Ectodermal cell (in vitro differentiated cells): ENCODE results near the gene RBM10. TPM values are rescaled to one million over a fixed set of nuclear protein-coding genes. Genes with fewer than 3 reads are reported as not detected.
"Not testable (repeated sequence)": the region's sequence is repeated elsewhere in the genome, so short reads cannot be mapped to it uniquely, and the experiment has no call there.

Experiments
- H3K27ac ChIP-seq: 2 replicates; pipeline ENCODE4 v1.7.0; 2013; ENCODE audit warnings: mild to moderate bottlenecking, low read depth, low read length; ENCODE audit not compliant: insufficient read depth, poor library complexity, severe bottlenecking
- H3K27me3 ChIP-seq: 2 replicates; pipeline ENCODE4 v1.7.0; 2013; ENCODE audit warnings: mild to moderate bottlenecking, low read length; ENCODE audit not compliant: insufficient read depth, control insufficient read depth, poor library complexity, severe bottlenecking
- H3K36me3 ChIP-seq: one replicate; pipeline ENCODE4 v1.7.0; 2013; ENCODE audit warnings: low read length; ENCODE audit not compliant: control insufficient read depth, insufficient read depth
- H3K4me1 ChIP-seq: one replicate; pipeline ENCODE4 v1.7.0; 2013; ENCODE audit warnings: low read length; ENCODE audit not compliant: control insufficient read depth, insufficient read depth
- H3K4me3 ChIP-seq: 2 replicates; pipeline ENCODE4 v1.7.0; 2013; ENCODE audit warnings: low read depth, low read length, control low read depth; ENCODE audit not compliant: insufficient read depth
- H3K9me3 ChIP-seq: 2 replicates; pipeline ENCODE4 v1.7.0; 2013; ENCODE audit warnings: mild to moderate bottlenecking, low read length, moderate library complexity; ENCODE audit not compliant: control insufficient read depth
- WGBS, 2 experiments: methylation state at CpG; one replicate each; pipeline ENCODE4 v1.1.7; 2013; ENCODE audit warnings: missing lambda C conversion rate in 2 of 2; 5-methylcytosine and 5-hydroxymethylcytosine counted together
- polyA plus RNA-seq, 4 experiments: library from polyadenylated mRNA; stranded (reverse); fragments of 50-300 nt; gene quantifications; one replicate each; pipeline ENCODE4 v1.2.3, GENCODE V29; 2013

Gene RBM10, protein sequence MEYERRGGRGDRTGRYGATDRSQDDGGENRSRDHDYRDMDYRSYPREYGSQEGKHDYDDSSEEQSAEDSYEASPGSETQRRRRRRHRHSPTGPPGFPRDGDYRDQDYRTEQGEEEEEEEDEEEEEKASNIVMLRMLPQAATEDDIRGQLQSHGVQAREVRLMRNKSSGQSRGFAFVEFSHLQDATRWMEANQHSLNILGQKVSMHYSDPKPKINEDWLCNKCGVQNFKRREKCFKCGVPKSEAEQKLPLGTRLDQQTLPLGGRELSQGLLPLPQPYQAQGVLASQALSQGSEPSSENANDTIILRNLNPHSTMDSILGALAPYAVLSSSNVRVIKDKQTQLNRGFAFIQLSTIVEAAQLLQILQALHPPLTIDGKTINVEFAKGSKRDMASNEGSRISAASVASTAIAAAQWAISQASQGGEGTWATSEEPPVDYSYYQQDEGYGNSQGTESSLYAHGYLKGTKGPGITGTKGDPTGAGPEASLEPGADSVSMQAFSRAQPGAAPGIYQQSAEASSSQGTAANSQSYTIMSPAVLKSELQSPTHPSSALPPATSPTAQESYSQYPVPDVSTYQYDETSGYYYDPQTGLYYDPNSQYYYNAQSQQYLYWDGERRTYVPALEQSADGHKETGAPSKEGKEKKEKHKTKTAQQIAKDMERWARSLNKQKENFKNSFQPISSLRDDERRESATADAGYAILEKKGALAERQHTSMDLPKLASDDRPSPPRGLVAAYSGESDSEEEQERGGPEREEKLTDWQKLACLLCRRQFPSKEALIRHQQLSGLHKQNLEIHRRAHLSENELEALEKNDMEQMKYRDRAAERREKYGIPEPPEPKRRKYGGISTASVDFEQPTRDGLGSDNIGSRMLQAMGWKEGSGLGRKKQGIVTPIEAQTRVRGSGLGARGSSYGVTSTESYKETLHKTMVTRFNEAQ
- 70.1 TPM for polyA plus RNA-seq (2013, experiment 1 of 4)
- 73.6 TPM for polyA plus RNA-seq (2013, experiment 2 of 4)
- 60.0 TPM for polyA plus RNA-seq (2013, experiment 3 of 4)
- 63.9 TPM for polyA plus RNA-seq (2013, experiment 4 of 4)

DNA sequence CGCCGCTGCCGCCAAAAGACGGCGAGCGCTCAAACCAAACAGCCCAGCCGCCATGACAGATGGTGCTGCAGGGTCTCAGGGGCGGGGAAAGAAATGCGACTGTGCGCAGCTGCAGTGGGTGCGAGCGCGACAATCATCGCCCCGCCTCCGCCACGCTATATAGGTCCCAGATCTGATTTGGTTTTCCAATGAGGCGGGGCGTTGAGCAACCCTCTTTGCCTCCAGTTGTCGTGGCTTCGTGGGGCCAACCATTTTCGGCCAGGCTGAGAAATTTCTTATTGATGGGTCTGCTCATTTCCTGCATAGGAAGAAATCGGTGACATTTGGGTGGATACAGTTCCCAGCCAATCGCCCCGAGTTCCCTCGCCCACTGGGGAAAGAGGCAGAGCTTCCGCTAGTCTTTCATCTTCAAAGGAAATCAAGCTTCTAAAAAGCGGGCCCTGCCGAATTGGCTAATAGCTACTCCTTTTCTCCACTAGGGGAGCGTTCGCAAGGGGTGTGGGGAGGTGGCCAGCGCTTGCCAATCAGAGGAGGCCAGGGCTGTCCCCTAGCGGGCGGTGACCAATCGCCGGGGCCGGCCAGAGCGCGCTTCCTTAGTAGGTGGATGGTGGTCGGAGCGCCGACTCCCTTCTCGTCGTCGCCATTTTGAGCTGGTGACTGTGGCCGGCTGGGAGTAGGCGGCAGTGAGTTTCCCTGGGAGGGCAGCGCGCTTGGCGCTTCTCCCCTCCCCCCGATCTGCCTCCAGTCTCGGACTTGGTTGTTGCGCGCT, at the start of gene RBM10, which contains the start of gene NDUFB11:
Gene RBM10, plus strand, starts transcription at position 596 of the 769 bp plus-strand sequence. CDS start 2,261 bp downstream, outside the sequence.
Gene NDUFB11, minus strand, starts transcription at position 77 of the 769 bp plus-strand sequence. Its CDS starts 23 bp downstream, at position 54.
- peaks cover 8% of the 10 kb centered on the region for H3K4me1 ChIP-seq
- H3K9me3 ChIP-seq, result no peaks in the 10 kb centered on the region
- H3K4me3 ChIP-seq, result peak within 1 kb of the TSS; percentile 64
- peaks cover 8% of the 10 kb centered on the region for H3K36me3 ChIP-seq
- H3K27me3 ChIP-seq, result no peaks in the 10 kb centered on the region
- peak within 1 kb of the TSS; percentile 82 for H3K27ac ChIP-seq
- 0 to 1% methylated on average over 53 to 54 of the region's 54 CpGs for WGBS, 2 experiments

DNA sequence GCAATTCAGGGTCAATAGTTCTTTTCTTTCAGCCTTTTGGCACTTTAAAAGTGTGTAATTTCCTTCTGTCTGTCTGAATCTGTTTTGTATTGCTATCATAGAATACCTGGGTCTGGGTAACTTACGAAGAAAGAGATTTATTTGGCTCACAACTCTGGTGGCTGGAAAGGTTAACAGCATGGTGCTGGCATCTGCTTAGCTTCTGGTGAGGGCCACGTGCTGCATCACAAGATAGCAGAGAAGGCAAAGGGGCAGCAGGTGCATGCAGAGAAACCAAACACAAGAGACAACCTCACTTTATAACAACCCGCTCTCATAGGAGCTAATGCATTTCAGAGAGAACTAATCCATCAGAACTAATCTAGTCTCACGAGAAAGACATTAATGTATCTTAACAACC, 48.0 kb upstream of the RBM10 start:
- 70 to 74% methylated on average over 4 of the region's 4 CpGs for WGBS, 2 experiments
- no peaks in the 10 kb centered on the region for H3K27me3 ChIP-seq

DNA sequence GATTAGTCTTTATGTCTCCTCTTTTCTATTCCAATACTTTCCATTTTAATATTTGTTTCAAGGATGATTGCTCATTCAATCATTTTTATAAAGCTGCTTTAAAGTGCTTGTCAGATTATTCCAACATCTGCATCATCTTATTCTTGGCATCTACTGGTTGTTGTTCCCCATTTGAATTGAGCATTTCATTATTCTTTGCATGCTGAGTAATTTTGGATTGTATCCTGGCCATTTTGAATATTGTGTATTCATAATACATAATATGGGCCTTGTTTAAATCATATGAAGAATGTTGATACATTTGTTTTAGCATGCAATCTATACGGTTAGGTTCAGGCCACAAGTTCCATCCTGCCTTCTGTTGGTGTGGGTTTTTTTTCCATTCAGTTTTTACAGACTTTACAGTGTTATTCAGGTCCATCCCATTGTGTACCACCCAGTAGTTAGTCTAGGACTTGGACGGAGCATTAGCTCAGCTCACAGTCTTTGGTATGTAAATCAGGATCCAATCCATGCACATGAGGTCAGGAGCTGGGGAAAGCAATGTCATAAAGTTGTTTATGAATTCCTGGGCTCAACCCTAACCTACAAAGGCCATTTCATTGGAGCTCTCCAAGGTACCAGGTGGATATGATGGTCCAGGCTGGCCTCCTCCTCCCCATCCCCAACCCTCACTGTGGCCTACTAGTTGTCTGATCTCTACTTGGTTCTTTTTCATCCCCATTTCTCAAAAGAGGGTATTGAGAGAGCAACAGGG, 46.5 kb upstream of the RBM10 start:
- WGBS, 2 experiments, result 92 to 100% methylated on average over 2 of the region's 2 CpGs
- Histone ChIP-seq H3K9me3 (no peaks in the 10 kb centered on the region), H3K4me3 (no peak overlapping the region), H3K27ac (no peak overlapping the region), H3K4me1 (no peaks in the 10 kb centered on the region), H3K27me3 (no peaks in the 10 kb centered on the region), H3K36me3 (no peaks in the 10 kb centered on the region)

More for the DNA sequence above, 48.0 kb upstream of the RBM10 start:
- H3K27ac ChIP-seq, result no peak overlapping the region
- H3K36me3 ChIP-seq, result no peaks in the 10 kb centered on the region
- H3K4me3 ChIP-seq, result no peak overlapping the region
- H3K9me3 ChIP-seq, result no peaks in the 10 kb centered on the region
- no peaks in the 10 kb centered on the region for H3K4me1 ChIP-seq

DNA sequence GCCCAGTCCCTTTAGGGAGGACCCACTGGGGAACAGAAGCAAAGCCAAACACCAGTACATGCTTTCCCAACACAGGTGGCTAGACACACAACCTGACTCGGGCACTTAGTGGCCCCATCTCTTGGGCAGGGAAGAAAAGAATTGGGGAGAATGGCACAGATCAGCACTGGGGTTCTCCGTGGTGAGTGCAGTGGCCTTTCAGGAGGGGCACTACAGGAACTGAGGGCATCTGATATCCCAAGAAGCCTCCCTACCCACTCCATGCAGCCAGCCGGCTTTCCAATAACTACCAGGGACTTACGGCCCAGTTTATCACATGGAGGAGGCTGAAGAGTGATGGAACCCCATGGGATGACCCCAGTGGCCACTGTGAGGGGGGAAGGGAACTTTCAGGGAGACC, 43.8 kb upstream of the RBM10 start:
- H3K9me3 ChIP-seq, result no peaks in the 10 kb centered on the region
- no peaks in the 10 kb centered on the region for H3K27me3 ChIP-seq
- H3K4me3 ChIP-seq, result no peak overlapping the region
- no peaks in the 10 kb centered on the region for H3K4me1 ChIP-seq
- H3K36me3 ChIP-seq, result no peaks in the 10 kb centered on the region
- H3K27ac ChIP-seq, result no peak overlapping the region
- WGBS, 2 experiments, result 91 to 97% methylated on average over 3 to 4 of the region's 4 CpGs

DNA sequence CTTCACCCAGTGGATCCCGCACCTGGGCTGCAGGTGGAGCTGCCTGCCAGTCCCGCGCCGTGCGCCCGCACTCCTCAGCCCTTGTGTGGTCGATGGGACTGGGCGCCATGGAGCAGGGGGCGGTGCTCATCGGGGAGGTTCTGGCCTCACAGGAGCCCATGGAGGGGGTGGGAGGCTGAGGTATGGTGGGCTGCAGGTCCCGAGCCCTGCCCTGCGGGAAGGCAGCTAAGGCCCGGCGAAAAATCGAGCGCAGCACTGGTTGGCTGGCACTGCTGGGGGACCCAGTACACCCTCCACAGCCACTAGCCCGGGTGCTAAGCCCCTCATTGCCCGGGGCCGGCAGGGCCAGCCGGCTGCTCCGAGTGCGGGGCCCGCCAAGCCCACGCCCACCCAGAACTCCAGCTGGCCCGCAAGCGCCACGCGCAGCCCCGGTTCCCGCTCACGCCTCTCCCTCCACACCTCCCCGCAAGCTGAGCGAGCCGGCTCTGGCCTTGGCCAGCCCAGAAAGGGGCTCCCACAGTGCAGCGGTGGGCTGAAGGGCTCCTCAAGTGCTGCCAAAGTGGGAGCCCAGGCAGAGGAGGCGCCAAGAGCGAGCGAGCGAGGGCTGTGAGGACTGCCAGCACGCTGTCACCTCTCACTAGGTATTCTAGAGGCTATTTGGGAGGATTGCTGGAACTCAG, 33.9 kb upstream of the RBM10 start:
- H3K27ac ChIP-seq, H3K4me3 ChIP-seq, H3K27me3 ChIP-seq, H3K9me3 ChIP-seq, H3K4me1 ChIP-seq, H3K36me3 ChIP-seq: not testable (repeated sequence)
- 96 to 97% methylated on average over 34 to 40 of the region's 40 CpGs for WGBS, 2 experiments

DNA sequence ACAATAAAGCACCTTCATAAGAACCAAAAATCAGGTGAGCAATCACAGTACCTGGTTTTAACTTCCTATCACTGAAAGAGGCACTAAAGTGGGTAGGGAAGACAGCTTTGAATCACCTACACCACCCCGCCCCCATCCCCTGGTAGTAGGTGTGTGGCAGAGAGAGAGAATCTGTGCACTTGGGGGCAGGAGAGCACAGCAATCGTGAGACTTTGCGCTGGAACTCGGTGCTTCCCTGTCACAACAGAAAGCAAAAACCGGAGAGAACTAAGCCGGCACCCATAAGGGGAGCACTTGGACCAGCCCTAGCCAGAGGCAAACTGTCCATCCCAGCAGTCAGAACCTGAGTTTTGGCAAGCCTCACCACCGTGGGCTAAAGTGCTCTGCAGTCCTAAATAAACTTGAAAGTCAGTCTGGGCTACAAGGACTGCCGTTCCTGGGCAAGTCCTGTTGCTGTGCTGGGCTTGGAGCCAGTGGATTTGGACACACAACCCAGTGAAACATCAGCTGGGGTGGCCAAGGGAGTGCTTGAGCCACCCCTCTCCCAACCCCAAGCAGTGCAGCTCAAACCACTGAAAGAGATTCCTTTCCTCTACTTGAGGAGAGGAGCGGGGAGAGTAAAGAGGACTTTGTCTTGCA, 32.6 kb upstream of the RBM10 start:
- Histone ChIP-seq H3K9me3 (no peaks in the 10 kb centered on the region), H3K4me3 (no peak overlapping the region), H3K36me3 (no peaks in the 10 kb centered on the region), H3K4me1 (no peaks in the 10 kb centered on the region), H3K27me3 (no peaks in the 10 kb centered on the region), H3K27ac (no peak overlapping the region)
- WGBS, 2 experiments, result 63 to 65% methylated on average over 9 of the region's 9 CpGs

DNA sequence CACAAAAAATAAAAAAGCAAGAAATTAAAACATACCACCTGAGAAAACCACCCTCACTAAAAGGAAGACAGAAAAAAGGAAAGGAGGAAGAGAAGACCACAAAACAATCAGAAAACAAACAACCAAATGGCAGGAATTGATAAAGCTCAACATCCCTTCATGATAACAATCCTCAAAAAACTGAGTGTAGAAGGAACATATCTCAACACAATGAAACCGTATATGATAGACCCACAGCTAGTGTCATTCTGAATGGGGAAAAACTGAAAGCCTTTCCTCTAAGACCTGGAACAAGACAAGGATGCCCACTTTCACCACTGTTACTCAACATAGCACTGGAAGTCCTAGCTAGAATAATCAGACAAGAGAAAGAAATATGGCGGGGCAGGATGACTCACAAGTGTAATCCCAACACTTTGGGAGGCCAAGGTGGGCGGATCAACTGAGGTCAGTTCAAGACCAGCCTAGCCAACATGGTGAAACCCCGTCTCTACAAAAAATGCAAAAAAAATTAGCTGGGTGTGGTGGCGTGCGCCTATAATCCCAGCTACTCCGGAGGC, 28.4 kb upstream of the RBM10 start:
- not testable (repeated sequence) for H3K27ac ChIP-seq, H3K9me3 ChIP-seq, H3K36me3 ChIP-seq, H3K27me3 ChIP-seq, H3K4me1 ChIP-seq, H3K4me3 ChIP-seq
- 92 to 95% methylated on average over 7 of the region's 7 CpGs for WGBS, 2 experiments

DNA sequence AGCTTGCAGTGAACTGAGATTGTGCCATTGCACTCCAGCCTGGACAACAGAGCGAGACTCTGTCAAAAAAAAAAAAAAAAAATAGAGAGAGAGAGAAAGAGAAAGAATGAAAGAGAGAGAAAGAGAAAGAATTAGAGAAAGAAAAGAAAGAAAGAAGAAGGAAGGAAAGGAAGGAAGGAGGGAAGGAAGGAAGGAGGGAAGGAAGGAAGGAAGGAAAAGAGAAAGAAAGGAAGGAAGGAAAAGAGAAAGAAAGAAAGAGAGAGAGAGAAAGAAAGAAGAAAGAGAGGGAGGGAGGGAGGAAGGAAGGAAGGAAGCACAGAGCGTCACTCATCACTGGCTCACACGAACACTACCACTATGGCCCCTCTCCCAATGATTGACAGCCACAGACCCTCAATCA, 20.6 kb upstream of the RBM10 start:
- not testable (repeated sequence) for H3K4me3 ChIP-seq
- WGBS, 2 experiments, result 88 to 92% methylated on average over 2 to 3 of the region's 3 CpGs

More for the DNA sequence above, 20.6 kb upstream of the RBM10 start:
- H3K27me3 ChIP-seq, H3K36me3 ChIP-seq, H3K27ac ChIP-seq, H3K9me3 ChIP-seq, H3K4me1 ChIP-seq: not testable (repeated sequence)
